Suprapubic skin (tissue), 4 donors: ENCODE results near the gene SIN3A. TPM values are rescaled to one million over a fixed set of nuclear protein-coding genes. Genes with fewer than 3 reads are reported as not detected.
A peak's percentile ranks its signal among the peaks of the same experiment; 100 is the strongest.

Experiments
- DNase-seq, 2 donors: peaks; one replicate each; pipeline ENCODE4 v3.0.0-alpha.2; 2019; ENCODE audit warnings: low spot score in 2 of 2
- H3K27ac ChIP-seq: fragments of 200-600 bp; sonication (generic); one replicate; pipeline ENCODE4 v1.5.1; 2019
- H3K27me3 ChIP-seq: fragments of 200-600 bp; sonication (generic); one replicate; pipeline ENCODE4 v1.5.1; 2019
- H3K36me3 ChIP-seq: fragments of 200-600 bp; sonication (generic); one replicate; pipeline ENCODE4 v1.5.1; 2019
- H3K4me1 ChIP-seq: fragments of 200-600 bp; sonication (generic); one replicate; pipeline ENCODE4 v1.5.1; 2019
- H3K4me3 ChIP-seq: fragments of 200-600 bp; sonication (generic); one replicate; pipeline ENCODE4 v1.5.1; 2019; ENCODE audit warnings: mild to moderate bottlenecking
- H3K9me3 ChIP-seq: fragments of 200-600 bp; sonication (generic); one replicate; pipeline ENCODE4 v1.5.1; 2019
- CTCF ChIP-seq, 2 donors: fragments of 200-600 bp in 1 of 2; fragments of 450-650 bp in 1 of 2; sonication (generic) in 1 of 2; IDR thresholded peaks; one replicate each; pipeline ENCODE4 v1.5.1; 2016 to 2019; ENCODE audit warnings: antibody characterized with exemption in 2 of 2, mild to moderate bottlenecking in 1 of 2, moderate library complexity in 1 of 2
- EP300 ChIP-seq: sonication (generic); formaldehyde crosslinking; IDR thresholded peaks from one replicate; pipeline ENCODE4 v1.6.1; 2017; ENCODE audit warnings: antibody characterized with exemption
- POLR2A ChIP-seq, 2 donors: fragments of 450-650 bp; IDR thresholded peaks; one replicate each; pipeline ENCODE4 v1.6.1; 2017; ENCODE audit warnings: antibody characterized with exemption in 2 of 2, mild to moderate bottlenecking in 2 of 2, moderate library complexity in 2 of 2
- POLR2AphosphoS5 ChIP-seq, 3 donors: sonication (generic); formaldehyde crosslinking; IDR thresholded peaks; one replicate each; pipeline ENCODE4 v1.6.1; 2017; ENCODE audit warnings: antibody characterized with exemption in 3 of 3
- WGBS: methylation state at CpG from one replicate; pipeline ENCODE4 v1.1.5; 2018; 5-methylcytosine and 5-hydroxymethylcytosine counted together
- total RNA-seq, 4 donors: library from RNA; depleted of rRNA; stranded (reverse); fragments of >200 nt; gene quantifications; one replicate each; pipeline ENCODE4 v1.1.0, GENCODE V29; 2016

SIN3A gene
- total RNA-seq, 4 donors from 2014 or later, result 55.2 to 94.8 (median 66.0) TPM

GRCh38 chr15:75367913-75368688, 83.4 kb downstream of the SIN3A start, which contains the start of gene MAN2C1:
TSS of gene MAN2C1 (minus strand) at chr15:75368607. CDS start at chr15:75368583, 24 bp downstream.
- TF ChIP-seq CTCF (IDR thresholded peaks at IDR 0.05) (peak; percentile 51 to 79), POLR2AphosphoS5 (IDR thresholded peaks at IDR 0.05) (peak; percentile 73 to 96 (median 78)), EP300 (no peak), POLR2A (IDR thresholded peaks at IDR 0.05) (peak; percentile 64 to 73)
- Histone ChIP-seq H3K27ac (peak within 1 kb of the TSS; percentile 95), H3K36me3 (peaks cover 62% of the 10 kb centered on the region), H3K4me1 (peaks cover 26% of the 10 kb centered on the region), H3K27me3 (no peaks in the 10 kb centered on the region), H3K9me3 (no peaks in the 10 kb centered on the region), H3K4me3 (peak within 1 kb of the TSS; percentile 71)
- WGBS, result under 1% methylated on average over 22 of the region's 67 CpGs
- DNase-seq, result peak; percentile 96

- Histone ChIP-seq H3K27ac (peak overlapping the region; percentile 95), H3K9me3 (no peaks in the 10 kb centered on the region), H3K36me3 (peaks cover 62% of the 10 kb centered on the region), H3K4me1 (peaks cover 26% of the 10 kb centered on the region), H3K4me3 (peak overlapping the region; percentile 71), H3K27me3 (no peaks in the 10 kb centered on the region)
- DNase-seq, result no peak
- TF ChIP-seq POLR2AphosphoS5 (IDR thresholded peaks at IDR 0.05) (no peak), POLR2A (IDR thresholded peaks at IDR 0.05) (no peak), EP300 (no peak)
- 100% methylated on average over 1 of the region's 7 CpGs for WGBS
Measured at GRCh38 chr15:75367406-75367912, 84.0 kb downstream of the SIN3A start.

GRCh38 chr15:75367006-75367405, 84.5 kb downstream of the SIN3A start:
- Histone ChIP-seq H3K27me3 (no peaks in the 10 kb centered on the region), H3K4me3 (peak overlapping the region; percentile 71), H3K36me3 (peaks cover 62% of the 10 kb centered on the region), H3K27ac (no peak overlapping the region), H3K4me1 (peaks cover 26% of the 10 kb centered on the region), H3K9me3 (no peaks in the 10 kb centered on the region)
- no peak for DNase-seq
- TF ChIP-seq POLR2A (IDR thresholded peaks at IDR 0.05), result no peak
- TF ChIP-seq CTCF (IDR thresholded peaks at IDR 0.05), result no peak
- TF ChIP-seq POLR2AphosphoS5 (IDR thresholded peaks at IDR 0.05), result no peak

- Histone ChIP-seq H3K27me3 (no peaks in the 10 kb centered on the region), H3K36me3 (peaks cover 62% of the 10 kb centered on the region), H3K4me1 (peaks cover 26% of the 10 kb centered on the region), H3K9me3 (no peaks in the 10 kb centered on the region), H3K27ac (no peak overlapping the region), H3K4me3 (no peak overlapping the region)
- WGBS, result 92% methylated on average over 3 of the region's 3 CpGs
- DNase-seq, result no peak
- TF ChIP-seq POLR2AphosphoS5 (IDR thresholded peaks at IDR 0.05), result no peak
- TF ChIP-seq CTCF (IDR thresholded peaks at IDR 0.05), result no peak
- no peak for TF ChIP-seq EP300
- TF ChIP-seq POLR2A (IDR thresholded peaks at IDR 0.05), result no peak
Measured at GRCh38 chr15:75366163-75366562, 85.3 kb downstream of the SIN3A start.

- 93% methylated on average over 5 of the region's 6 CpGs for WGBS
- Histone ChIP-seq H3K36me3 (peaks cover 70% of the 10 kb centered on the region), H3K4me3 (no peak overlapping the region), H3K27me3 (no peaks in the 10 kb centered on the region), H3K9me3 (no peaks in the 10 kb centered on the region), H3K27ac (no peak overlapping the region), H3K4me1 (peaks cover 23% of the 10 kb centered on the region)
- DNase-seq, result no peak
- no peak for TF ChIP-seq CTCF (IDR thresholded peaks at IDR 0.05)
- TF ChIP-seq POLR2AphosphoS5 (IDR thresholded peaks at IDR 0.05), result no peak
- no peak for TF ChIP-seq POLR2A (IDR thresholded peaks at IDR 0.05)
- TF ChIP-seq EP300, result no peak
Measured at GRCh38 chr15:75364881-75365280, 86.6 kb downstream of the SIN3A start.
